AG08395 (cell line): ENCODE results near the gene TOPORS.

ENCODE experiments used
- DNase-seq: peaks from one replicate; pipeline ENCODE4 v3.0.0; 2012; ENCODE audit warnings: mixed read lengths, low spot score

TOPORS gene

GRCh38 chr9:32502464-32502863 lies 49.9 kb downstream of the TOPORS start:
- no peak for DNase-seq

- no peak for DNase-seq
These were observed 50.5 kb downstream of the TOPORS start for GRCh38 chr9:32501868-32502267.

- peak; percentile 16 for DNase-seq
These were observed 51.6 kb downstream of the TOPORS start for GRCh38 chr9:32500768-32501167.

- DNase-seq, result no peak
These were observed 54.5 kb downstream of the TOPORS start for GRCh38 chr9:32497921-32498320.

- DNase-seq, result no peak
These were observed 61.8 kb downstream of the TOPORS start for GRCh38 chr9:32490601-32491000.
